ENCODE results near the gene C1orf159.

- no peak for TF ChIP-seq EZH2 (IDR thresholded peaks at IDR 0.05; ENCODE audit: borderline replicate concordance, insufficient read depth, low read depth, low read length, poor library complexity, severe bottlenecking)
- TF ChIP-seq CTCF (IDR thresholded peaks at IDR 0.05), result no peak
These were observed 30.7 kb upstream of the C1orf159 start for GRCh38 chr1:1146596-1146995.
